PC-9 (cell line): ENCODE results near the gene FOXP1.

Experiments used
- CTCF ChIP-seq: fragments of 200-600 bp; sonication (generic); conservative IDR thresholded peaks from 2 replicates; pipeline ENCODE4 v1.6.1; 2017; ENCODE audit warnings: mixed run types, antibody characterized with exemption, mild to moderate bottlenecking, moderate library complexity
- EZH2 ChIP-seq: fragments of 200-600 bp; sonication (generic); IDR thresholded peaks from 2 replicates; pipeline ENCODE4 v1.8.0; 2017; ENCODE audit warnings: antibody characterized with exemption, low read depth

GRCh38 chr3:71586810-71587242, 3.3 kb upstream of the FOXP1 start:
- TF ChIP-seq CTCF (no peak), EZH2 (no peak)
